ENCODE measurements around the gene FXR2.

DNA sequence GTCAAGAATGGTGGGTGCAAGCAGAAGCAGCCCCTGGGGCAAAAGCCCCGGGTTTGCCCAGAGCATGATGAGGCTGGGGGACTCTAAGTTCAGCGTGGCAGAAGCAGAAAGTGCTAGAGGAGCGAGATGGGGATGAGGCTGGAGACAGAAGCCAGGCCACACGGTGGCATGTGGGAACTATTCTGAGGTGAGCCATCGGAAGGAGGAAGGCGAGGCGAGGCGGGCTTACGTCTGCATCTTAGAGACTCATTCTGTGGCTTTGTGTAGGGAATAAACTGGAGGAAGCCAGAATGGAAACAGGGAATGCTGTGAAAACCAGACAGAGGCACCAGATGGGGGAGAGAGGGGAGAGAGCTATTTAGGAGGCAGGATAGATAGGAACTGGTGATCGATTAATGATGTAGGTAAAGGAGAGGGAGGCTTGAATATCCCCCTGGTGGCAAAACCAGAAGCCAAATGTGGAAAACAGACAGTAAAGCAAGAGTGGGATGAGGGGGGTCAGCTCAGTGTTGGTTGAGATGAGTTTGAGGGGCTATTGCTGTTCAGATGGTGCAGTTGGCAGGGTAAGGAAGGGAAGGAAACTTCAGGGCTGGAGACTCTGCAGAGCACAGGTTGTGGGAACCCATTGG, 59.3 kb downstream of the FXR2 start:
- TF ChIP-seq, protein P1, sequence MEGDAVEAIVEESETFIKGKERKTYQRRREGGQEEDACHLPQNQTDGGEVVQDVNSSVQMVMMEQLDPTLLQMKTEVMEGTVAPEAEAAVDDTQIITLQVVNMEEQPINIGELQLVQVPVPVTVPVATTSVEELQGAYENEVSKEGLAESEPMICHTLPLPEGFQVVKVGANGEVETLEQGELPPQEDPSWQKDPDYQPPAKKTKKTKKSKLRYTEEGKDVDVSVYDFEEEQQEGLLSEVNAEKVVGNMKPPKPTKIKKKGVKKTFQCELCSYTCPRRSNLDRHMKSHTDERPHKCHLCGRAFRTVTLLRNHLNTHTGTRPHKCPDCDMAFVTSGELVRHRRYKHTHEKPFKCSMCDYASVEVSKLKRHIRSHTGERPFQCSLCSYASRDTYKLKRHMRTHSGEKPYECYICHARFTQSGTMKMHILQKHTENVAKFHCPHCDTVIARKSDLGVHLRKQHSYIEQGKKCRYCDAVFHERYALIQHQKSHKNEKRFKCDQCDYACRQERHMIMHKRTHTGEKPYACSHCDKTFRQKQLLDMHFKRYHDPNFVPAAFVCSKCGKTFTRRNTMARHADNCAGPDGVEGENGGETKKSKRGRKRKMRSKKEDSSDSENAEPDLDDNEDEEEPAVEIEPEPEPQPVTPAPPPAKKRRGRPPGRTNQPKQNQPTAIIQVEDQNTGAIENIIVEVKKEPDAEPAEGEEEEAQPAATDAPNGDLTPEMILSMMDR (conservative IDR thresholded peaks at IDR 0.05 in 1 of 2, IDR thresholded peaks at IDR 0.05 in 1 of 2; ENCODE audit: low read depth in 1 of 2, low read length in 2 of 2) = peak in 1 of 2 donors; percentile 4
- no peak for TF ChIP-seq EZH2 (IDR thresholded peaks at IDR 0.05; ENCODE audit: low read length, missing control alignments)
